Activated effector memory CD4-positive, alpha-beta T cell treated with anti-CD3 and anti-CD28 coated beads, Interleukin-2, amount 50 U/mL, for 16 hours (primary cell): Measurements from ENCODE around the gene PTPRT.

Source experiments
- DNase-seq: peaks from one replicate; pipeline ENCODE4 v3.0.0-alpha.2; 2020

Gene PTPRT

DNA sequence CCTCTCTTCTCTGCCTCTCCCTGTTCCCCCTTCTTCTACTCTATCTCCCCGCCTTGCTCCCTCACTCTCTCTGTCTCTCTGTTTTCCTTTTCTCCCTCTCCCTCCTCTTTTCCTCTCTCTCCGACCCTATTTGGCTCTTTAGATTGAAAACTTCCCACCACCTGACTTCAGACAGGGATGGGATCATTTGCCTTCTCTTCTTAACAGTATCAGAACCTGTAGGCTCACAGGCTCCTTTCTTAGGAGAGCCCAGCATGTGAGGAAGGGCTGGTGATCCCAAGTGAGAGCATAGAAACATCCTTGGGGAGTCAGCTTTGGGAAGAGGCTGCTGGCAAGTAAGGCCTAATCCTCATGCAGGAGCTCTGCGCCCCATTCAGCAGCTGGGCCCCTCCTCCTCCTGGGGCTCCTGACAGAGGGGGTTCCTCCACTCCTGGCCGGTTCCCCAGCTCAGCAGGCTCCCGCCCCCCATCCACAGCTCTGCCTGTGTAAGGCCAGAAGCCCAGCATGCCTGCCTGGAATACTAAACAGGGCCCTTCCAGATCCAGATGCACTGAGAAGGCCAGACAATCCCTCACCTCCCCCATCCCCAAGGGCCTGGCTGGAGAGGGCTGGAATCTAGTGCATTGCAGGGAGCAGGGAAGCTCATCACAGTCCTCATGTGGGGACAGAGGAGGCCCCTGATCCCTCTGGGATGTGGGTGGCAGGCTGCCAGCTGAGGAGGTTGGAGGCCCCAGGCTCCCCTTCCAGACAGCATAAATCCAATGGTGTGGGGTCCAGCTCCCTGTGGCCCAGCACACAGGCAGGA, 93.4 kb downstream of the PTPRT start:
- no peak for DNase-seq

DNA sequence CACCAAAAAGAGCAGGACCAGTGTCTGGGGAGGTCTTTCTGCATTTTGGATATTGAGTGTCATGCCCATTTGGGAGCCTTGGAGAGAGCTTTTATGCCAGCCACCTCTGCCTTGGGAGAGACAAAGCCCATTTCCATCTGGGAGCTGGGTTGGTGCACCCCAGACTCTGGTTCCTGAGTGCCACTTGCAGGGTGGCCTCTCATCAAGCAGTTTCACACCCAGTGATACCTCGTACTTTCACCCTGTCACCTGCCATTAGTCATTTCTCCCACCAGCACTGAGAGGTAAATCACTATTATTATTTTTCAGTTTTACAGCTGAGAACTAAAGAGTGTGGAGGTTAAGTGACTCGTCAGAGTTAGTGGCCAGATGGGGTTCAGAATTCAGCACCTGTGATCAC, 94.7 kb downstream of the PTPRT start:
- no peak for DNase-seq

DNA sequence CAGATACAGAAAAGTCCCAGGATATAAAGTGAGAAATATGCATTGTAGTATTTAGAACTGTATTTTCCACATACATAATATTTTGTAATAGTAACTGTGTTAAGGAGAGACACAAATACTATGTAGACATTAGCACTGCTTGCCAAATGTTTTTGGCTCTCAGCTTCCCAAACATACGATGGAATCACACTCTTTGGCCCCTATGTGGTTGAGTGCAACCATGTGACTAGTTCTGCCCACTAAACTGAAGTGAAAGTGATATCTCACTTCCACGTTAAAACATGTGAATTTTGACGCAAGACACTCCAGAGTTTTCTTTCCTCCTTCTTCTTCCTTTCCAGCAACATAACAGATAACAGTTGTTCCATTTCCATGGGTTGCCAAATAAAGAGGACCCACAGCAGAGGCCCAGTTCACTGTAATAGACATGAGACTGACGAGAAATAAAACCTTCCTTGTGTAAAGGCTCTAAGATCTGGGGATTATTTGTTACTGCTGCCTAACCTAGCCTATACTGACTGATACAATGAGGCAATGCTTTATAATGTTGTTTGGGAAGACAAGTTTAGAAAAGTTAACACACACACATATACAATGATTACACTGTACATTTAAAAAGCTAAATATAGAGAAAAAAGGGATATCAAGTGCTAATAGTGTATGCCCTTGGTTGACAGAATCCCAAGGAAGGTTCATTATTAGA, 97.2 kb downstream of the PTPRT start:
- no peak for DNase-seq

DNA sequence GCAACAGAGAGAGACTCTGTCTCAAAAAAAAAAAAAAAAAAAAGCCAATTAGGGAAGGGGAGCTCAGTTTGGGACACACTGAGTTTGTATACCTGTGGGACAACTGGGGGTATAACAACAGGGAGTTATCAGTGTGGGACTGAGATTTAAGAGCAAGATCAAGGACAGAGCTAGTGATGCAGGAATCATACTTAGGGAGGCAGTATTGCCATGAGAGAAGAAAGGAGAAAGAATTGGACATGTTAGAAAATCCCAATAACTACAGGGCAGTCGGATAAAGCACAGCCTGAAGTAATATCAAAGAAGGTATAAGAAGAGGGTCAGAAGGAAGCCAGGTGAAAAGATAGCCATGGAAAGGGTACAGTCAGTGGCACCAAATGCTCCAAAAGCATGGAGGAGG, 121.2 kb downstream of the PTPRT start:
- DNase-seq, result no peak

DNA sequence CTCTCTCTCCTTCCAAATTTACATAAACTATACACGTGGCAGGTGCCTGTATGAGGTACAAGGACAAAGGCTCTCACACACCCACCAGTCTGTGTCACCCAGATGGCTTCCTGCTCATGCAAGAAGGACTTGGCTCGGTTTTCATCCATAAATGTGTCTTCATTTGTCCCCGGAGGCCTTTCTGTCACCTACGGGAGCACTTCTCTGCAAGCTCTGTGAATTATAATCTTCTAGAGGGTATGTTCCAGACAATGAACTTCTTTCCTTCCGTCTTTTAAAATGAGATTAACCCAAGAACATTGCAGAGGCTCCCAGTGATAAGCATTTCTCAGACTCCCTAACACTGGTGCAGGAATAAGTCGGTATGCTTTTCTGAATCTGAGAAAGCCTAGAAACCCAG, 123.6 kb downstream of the PTPRT start:
- no peak for DNase-seq

DNA sequence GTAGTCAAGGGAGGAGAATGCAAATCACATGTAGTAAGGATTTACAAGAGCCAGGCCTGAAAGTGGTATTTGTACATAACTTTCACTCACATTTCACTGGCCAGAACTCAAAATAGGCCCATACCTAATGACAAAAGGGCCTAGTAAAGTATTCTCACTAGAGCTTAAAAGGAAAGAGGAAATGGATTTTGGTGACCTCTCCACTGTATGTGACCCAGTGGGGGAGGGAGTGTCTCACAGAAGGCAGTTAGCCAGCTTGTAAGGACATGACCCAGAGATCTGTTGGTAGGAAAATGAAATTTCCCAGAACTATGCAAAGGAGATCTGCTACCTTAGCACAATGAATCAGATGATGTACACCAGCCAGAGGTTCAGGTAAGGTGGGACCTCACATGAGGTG, 124.4 kb downstream of the PTPRT start:
- DNase-seq, result no peak

DNA sequence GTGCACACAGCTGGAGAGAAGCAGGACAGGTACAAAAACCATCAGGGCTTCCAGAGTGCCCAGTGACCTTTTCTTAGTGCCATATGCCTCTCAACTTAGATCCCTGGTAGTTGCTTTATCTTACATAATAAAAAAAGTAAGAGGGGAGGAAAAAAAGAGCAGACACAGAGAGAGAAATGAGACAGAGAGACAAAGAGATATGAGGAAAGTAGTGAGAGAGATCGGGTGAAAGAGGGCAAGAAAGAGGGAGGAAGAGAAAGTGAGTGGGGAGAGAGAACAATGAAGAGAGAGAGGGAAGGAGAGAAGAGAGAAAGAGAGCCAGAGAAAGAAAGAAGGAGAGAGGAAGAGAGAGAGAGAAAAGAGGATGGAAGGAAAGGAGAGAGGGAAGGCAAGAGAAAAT, 131.6 kb downstream of the PTPRT start:
- DNase-seq, result no peak

DNA sequence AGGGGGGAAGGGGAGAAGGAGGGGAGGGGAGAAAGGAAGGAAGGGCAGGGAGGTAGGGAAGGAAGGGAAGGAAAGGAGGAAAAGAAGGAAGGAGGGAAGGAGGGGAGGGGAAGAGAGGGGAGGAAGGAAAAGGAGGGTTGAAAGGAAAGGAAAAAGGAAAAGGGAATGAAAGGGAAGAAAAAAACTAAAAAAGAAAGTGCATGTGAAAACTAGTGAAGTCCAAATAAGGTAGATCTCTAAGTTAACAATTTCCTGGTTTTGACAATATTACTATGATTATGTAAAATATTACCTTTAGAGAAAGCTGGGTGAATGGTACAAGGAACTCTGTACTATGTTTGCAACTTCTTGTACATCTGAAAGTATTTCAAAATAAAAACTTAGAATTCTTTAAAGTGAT, 132.4 kb downstream of the PTPRT start:
- DNase-seq, result no peak

DNA sequence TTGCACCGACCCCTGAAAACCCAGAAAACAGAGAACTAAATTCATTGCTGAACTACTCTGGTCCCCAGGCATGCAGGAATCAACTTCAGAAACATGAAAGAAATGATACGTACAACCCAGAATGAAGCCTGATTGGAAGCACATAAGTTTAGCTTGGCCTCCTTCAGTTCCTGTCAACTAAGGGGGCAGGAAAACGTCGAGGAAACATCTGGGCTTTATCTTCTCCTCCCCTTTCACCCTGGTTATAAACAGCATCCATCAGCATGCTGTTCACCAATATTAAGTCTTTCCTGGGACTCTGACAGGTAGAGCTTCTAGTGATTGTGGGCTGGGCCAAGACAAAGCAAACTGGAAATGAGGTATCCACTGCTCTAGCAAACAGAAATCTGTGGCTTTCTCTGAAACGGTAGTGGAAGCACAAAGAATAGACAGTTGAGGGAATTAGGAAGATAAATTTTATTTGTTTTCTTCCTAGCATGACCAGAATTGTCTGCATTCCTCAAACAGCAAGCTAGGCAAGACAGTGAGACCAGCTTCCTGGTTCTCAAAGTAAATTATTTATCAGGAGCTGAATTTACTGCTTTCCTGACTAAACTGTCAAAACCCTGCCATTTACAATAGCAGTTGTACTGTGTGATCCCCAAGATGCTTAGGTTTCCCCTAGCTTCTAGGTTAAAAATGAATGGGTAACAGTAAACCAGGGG, 134.4 kb downstream of the PTPRT start:
- DNase-seq, result no peak

DNA sequence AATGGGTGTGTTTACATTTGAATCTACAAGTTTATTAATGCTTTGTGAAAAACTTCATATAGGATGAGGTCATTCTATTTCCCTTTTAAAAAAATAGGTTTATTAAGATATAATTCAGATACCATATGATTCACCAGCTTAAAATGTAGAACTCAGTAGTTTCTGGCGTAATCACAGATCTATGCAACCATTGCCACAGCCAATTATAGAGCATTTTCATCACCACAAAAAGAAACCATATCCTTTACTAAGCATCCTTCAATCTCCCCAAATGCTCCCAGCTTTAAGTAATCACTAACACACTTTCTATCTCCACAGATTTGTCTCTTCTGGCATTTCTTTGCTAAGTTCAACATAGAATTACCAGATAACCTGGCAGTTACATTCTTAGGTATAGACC, 137.2 kb downstream of the PTPRT start:
- no peak for DNase-seq

DNA sequence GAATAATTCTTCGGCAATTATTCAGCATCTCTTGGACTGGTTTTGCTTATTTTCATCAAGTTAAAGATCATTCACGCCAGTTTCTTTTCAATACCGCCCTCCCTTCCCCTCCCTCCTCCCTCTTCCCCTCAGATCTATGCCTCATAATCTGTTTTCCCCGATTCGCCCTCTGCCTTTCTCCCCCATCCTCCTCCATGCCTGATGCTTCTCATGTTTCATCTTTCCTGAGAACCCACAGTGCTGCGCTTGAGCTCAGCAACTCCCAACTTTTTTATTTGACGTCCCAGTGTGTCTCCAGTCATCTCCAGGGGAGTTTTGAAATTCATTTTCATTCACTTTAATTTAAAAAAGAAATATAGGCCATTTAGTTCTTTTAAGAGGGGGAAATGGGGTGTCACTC, 142.7 kb downstream of the PTPRT start:
- no peak for DNase-seq

DNA sequence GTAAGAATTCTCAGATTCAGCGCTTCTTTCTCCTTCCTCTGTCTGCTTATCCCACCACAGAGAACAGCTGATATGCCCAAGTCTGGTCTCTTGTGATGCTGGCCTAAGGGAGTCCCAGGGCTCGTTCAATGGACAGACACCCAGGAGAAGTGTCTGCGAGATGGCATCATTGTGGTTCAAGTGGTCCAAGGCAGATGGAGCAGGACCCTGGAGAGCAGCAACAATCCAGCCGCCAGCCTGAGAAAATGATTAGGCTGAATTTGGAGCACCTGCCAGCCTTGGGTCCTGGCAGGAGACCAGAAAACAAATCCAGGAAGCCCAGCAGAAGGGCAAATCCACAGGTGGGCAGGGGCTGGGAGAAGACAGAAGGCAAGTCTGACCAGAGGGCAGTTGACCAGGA, 145.8 kb downstream of the PTPRT start:
- DNase-seq, result no peak

DNA sequence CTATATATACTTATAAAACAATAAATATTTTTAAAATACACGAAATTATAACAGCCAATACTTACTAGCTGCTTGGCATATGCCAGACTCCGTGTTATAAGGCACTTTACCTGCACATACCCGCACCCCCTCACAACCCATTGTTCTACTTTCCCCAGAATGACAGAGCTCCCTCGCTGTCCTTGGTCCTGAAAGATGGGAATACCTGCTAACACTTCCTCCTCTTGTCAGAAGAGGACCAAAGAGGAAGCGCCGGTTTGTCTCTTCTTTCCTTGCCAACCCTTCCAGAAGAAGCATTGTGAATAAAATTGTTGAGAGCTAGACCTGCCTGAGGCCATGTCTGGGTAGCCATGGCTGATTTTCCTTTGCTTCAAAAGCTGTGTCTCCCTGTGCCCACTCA, 149.3 kb downstream of the PTPRT start:
- no peak for DNase-seq

DNA sequence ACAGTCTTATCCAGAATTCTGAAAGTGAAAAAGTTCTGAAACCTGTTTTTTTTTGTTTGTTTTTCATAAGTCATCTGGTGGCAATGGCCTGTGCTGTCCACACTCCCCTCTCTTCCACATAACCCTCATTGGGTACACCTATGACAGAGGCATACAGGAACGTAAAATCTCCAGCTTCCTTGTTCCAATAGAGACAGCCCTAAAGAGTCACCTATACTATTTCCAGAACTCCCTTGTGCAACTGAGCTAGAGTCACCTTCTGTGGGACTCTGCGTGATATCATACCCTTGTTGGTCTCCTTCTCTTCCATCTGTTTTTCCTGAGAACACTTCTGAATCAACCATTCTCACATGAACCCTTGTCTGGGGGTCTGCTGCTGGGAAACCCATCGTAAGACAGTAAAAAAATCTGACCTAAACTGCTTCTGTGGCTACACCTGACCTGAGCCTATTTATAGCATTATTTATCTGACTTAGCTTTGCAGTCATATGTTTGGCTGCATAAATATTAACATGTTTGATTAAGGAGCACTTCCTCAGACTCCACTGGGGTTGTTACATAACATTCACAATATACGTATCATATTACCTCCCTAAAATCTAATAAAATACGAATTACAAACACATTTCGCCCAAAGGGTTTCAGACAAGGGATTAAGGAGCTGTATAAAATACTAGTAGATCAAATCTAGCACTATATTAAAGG, 151.9 kb downstream of the PTPRT start:
- no peak for DNase-seq

DNA sequence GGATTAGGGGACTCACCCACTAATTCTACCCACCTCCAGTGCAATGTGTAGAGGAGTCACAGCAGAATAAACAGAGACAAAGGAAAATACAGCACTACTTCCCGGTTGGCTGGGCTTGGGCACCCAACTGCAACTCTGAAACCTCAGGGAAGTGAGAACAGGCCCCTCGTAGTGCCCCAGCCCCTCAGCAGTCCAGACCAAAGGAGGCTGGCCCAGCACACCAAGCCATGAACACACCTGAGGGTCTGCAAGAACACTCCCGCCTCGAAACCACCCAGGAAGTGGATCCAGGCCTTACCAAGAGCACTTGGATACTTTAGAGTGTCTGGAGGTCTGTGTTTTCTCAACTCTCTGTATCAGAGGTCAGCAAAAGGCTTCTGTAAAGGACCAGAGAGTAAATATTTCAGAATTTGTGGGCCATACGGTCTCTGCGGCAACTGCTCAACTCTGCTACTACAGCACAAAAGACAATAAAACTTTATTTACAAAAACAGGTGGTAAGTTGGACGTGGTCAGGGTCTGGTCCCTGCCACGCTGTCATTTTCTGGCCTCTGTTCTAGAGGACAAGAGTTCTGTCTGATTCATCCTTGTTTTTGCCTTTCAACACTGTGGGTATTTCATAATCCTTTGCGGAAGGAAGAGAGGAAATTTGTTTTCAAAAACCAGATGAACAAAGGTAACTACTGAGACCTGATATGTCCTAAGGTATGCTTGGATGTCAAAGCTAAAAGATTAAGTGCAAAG, 154.6 kb downstream of the PTPRT start:
- DNase-seq, result no peak

DNA sequence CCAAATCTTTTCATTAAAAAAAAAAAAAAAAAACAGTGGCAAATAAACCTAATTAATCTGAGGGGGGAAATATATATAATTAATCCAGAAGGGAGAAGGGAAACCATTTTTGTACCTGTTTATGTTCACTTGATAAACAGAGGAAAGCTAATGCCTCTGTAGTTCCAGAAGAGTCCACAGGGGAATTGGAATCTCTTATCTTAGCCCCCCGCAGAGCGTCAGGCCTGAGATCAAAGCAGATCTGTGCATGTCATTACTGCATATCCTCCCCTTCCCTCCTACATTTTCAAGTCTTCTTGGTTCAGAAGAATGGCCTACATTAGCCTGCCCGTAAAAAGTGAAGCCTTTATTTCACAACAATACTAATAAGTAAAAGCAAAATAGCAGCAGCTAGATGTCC, 157.2 kb downstream of the PTPRT start:
- no peak for DNase-seq

DNA sequence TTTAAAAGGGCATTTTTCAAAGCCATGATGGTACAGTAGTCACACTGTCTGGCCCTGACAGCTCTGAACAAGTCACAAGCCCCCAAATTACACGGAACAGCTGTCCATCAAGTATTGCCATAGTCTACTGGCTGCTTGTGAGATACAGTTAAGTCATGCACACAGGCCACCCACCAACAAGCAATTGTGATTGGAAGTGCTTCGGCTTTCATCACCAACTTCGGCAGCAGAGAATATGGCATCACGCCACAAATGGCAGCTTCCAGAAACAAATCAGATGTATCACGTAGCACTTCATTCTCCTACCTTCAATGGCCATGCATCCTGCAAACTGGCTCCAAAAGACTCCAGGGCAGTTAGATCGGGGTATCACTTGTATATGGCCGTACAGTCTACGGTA, 160.5 kb downstream of the PTPRT start:
- DNase-seq, result no peak

DNA sequence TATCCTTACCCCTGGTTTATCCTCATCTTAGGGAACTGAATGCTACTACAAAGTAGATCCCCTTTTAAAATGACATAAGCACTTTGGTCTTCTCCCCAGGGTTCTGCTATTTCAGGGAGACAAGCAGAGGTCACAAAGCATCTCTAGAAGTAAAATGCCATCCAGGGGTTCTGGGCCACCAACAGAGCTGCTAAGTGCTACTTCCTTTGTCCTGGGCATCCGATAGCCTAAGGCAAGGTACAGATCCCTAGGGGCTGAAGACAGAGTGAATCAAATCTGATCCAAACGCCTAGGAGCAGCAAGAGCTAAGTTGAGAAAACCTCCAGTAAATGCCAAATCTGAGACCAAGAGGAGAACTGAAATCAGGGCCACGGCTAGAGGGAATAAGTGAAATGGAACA, 161.2 kb downstream of the PTPRT start:
- no peak for DNase-seq

DNA sequence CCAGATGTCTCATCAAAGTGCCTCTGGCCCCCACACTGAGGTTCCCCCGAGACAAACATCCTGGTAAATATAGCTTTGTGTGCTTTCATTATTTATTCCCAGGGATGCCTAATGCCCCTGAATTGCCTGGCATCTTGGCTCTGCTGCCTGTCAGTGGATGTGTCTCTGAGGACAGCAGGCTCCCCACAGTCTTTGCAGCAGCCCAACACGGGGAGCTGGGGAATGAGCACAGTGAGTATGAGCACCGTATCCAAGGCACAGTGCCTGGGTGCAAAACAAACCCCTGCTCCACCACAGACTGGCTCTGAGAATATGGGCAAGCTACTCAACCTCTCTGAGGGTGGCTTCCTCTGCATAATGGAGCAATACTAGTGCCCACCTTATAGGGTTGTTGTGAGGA, 165.9 kb downstream of the PTPRT start:
- no peak for DNase-seq

DNA sequence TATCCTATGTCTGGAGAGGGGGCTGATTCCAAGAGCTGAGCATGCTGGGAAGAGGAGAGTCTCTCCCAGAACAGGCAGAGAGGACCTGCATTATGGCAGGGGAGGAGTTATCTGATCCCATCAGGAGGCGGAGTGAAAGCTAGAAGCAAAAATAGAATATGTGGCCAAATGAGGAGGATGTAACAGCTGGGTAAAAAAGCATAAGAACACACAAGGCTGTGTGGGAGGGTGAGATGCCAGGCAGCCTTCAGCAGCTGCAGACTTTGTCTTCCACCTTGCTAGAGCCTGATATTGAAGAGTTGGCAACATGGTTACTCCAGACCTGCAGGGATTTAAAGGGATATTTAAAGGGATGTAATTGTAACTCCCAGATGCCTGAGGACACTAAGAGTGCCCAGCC, 167.1 kb downstream of the PTPRT start:
- DNase-seq, result no peak

DNA sequence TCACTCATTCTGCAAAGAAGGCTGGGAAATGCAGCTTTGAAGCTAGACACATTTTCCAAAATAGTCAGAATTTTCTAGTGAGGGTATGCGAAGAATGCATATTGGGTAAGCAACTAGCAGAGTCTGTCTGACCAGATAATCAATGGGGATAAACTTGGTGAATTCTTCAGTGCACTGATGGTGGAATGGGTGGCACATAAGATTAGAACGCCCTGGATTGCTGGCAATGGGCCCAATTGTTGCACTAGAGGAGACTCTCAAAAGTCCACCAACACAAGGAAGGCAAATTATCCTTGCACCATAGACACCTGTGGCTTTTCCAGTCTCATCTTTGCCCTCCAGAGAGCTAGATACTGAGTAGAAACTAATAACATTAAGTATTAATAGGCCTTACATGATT, 167.6 kb downstream of the PTPRT start:
- no peak for DNase-seq

DNA sequence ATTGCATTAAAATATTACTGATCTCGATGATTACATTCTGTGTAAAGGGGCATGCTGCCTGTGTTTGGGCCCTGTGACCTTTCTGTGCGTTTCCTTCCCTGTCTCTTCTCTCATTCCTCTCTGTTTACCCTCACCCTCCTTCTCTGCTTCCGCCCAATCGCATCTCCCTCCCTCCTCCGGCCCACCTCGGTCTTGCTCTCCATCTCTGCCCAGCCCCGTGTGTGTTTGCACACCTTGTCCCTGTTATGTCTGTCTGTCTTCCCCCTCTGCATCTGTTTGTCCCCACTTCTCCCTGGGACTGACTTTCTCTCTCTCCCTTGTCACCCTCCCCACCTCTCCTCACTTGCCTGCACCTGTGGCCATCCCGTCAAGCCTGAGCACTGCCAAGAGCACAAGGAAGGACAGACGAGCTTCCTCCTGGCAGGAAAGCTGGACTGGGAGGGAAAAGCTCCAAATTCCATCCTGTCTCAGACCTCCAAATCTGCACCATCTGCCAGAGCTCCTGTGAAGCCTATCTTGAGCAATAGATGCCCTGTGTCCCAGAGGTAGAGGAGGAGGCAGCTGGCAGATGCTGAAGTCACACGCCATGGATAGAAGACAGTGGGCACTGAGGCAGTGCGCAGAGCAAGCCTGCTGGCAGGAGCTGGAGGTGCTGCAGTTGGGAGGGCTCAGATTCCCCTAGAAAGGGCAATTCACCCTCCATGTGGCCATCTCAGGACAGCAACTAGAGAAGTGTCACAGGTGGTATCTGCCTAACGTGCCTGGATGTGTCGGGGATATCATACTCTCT, 172.3 kb downstream of the PTPRT start:
- no peak for DNase-seq
